Measurements from ENCODE around the gene CDHR2.

DNA sequence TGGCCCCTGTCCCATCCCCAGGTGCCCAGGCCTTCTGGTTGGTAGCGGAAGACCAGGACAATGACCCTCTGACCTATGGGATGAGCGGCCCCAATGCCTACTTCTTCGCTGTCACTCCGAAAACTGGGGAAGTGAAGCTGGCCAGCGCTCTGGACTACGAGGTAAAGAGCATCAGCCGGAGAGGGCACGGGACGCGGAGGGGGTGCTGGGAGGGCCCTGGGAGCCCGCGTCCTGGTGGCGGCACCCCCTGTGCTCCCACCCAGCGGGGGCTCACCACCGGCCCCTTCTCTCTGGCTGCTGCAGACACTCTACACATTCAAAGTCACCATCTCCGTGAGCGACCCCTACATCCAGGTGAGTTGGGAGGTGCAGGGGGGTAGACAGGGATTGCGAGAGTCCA is 19.5 kb downstream of the CDHR2 start:
- TF ChIP-seq POLR2A (IDR thresholded peaks at IDR 0.05): no peak
- TF ChIP-seq, protein P1, sequence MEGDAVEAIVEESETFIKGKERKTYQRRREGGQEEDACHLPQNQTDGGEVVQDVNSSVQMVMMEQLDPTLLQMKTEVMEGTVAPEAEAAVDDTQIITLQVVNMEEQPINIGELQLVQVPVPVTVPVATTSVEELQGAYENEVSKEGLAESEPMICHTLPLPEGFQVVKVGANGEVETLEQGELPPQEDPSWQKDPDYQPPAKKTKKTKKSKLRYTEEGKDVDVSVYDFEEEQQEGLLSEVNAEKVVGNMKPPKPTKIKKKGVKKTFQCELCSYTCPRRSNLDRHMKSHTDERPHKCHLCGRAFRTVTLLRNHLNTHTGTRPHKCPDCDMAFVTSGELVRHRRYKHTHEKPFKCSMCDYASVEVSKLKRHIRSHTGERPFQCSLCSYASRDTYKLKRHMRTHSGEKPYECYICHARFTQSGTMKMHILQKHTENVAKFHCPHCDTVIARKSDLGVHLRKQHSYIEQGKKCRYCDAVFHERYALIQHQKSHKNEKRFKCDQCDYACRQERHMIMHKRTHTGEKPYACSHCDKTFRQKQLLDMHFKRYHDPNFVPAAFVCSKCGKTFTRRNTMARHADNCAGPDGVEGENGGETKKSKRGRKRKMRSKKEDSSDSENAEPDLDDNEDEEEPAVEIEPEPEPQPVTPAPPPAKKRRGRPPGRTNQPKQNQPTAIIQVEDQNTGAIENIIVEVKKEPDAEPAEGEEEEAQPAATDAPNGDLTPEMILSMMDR (IDR thresholded peaks at IDR 0.05): no peak
- TF ChIP-seq EP300 (IDR thresholded peaks at IDR 0.05): no peak

Measured in tibial nerve (tissue), 4 donors.